GM10847 (cell line): ENCODE results near the gene AMFR.

Experiments
- POLR2A ChIP-seq: IDR thresholded peaks from 2 replicates; pipeline ENCODE4 v1.6.1; 2011; ENCODE audit not compliant: insufficient read length; ENCODE audit errors: extremely low read depth

The AMFR gene

DNA sequence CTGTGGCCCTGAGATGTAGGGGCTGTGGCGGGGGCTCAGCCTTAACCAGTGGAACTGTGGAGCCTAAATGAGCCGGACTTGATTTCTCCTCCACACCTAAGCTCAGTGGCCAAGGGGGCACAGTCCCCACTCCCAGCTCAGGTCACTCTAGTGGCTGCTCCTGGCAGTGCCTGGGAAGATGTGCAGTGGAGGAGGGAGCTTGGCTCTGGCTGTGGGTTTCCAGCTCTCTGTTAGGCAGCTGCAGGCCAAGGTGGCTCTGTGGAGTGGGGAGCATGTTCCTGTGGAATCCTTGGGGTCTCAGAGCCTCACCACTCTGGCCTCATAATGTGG, 76.3 kb downstream of the AMFR start:
- TF ChIP-seq POLR2A: no peak

DNA sequence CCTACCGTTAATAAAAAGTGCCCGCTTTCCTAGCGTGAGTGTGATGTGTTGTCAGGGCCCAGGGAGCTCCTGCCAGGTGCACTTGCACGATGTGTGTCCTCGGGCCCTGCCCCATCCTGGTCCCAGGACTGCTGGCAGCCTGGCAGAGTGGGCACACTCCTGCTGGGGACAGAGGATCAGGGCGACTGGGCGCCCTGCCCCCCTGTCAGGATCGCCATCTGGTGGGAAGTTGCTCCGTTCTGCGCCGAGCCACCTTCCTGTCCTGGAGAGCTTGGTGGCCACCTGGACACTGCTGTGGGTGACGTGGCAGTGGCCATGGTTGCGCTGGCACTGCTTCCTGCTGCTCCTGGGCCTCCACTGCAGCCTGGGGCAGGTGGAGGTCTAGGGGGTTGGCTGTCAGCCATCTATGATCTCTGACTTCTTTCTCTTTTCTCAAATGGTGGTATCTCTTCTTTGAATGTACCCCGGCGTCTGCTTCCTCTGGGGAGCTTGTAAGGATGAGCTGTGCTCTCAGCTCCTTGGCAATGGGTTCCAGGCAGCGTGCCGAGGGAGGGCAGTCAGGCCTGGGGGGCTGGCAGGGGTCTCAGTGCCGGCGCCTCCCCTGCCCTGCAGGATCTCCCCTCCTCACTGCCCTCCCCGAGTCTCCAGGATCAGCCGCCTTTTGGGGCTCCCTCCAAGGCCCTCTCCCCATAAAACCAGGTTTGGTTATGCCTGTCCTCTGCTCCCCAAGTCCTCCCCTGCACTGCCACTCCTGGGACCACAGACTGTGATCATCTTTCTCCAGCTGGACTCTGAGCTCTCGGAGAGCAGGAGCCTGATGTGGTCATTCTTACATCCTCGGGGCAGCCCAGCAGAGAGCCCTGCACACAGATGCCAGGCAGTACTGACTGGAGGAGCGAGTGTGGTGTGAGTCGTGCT, 76.9 kb downstream of the AMFR start:
- TF ChIP-seq POLR2A: no peak

DNA sequence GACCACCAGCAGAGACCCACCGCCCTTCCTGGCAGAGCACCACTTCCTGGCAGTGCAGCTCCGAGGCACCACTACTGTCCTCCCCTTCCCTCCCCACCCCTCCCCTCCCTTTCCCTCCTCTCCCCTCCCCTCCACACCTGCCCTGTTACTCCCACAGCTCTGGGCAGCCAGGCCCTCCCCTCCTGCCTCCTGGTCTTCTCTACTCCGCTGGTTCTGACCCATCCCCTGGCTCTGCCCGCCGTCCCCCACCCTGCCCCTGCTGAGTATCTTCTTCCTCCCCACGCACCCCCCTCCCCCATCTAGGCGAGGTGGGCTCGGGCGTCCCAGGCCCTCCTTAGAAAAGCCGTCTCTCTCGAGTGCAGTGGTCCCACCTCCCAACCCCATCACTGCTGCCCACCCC, 77.7 kb downstream of the AMFR start:
- no peak for TF ChIP-seq POLR2A

DNA sequence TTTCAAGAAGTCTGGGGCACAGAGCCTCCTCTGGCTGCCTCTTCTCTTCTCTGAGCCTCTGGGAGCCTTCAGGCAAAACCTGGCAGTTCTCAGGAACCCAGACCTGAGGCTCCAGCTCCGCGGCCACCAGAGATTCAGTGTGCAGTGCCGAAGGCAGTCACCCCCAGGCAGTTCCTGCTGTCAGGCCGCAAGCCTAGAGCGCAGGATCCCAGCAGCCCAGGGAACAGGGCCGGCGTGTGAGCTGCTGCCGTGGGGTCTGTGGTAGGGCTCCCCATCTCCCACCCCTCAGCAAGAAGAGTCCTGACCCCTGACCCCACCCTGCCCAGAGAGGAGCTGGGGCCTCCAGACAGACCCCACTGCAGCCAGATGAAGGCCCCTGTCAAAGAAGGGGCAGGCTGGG, 78.2 kb downstream of the AMFR start:
- no peak for TF ChIP-seq POLR2A

DNA sequence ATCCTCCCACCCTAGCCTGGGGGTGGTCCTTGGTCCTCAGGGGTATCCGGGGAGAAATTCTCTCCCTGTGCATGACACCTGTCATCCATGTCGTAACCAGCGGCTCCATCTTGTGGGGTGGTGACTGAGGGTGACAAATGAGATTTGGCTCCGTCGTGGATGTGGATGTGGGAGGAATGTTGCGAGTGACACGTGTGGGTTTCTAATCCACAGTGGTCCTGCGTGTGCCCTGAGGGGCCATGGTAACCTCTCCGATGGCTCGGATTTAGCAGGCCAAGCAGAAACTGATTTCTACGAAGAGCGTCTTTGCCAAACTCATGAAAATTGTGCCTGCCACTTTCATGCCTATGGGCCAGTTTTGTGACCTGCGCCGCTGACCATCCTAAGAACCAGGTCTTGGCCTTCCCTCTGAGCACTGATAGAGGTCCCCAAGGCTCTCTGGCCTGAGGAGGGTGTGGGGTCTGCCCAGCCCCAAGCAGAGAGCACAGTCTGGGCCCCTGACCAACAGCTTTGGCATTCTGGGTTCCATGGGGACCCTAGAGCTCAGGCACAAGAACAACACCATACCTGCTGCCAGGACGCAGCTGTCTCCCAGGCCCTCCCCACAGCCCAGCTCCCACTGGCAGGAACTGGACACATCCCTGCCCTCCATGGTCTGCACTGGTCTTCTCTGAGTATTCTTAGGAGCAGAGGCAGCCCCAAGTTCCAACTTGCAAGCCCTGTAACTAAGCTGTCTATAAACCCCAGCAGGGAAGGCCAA, 79.0 kb downstream of the AMFR start:
- TF ChIP-seq POLR2A: no peak

DNA sequence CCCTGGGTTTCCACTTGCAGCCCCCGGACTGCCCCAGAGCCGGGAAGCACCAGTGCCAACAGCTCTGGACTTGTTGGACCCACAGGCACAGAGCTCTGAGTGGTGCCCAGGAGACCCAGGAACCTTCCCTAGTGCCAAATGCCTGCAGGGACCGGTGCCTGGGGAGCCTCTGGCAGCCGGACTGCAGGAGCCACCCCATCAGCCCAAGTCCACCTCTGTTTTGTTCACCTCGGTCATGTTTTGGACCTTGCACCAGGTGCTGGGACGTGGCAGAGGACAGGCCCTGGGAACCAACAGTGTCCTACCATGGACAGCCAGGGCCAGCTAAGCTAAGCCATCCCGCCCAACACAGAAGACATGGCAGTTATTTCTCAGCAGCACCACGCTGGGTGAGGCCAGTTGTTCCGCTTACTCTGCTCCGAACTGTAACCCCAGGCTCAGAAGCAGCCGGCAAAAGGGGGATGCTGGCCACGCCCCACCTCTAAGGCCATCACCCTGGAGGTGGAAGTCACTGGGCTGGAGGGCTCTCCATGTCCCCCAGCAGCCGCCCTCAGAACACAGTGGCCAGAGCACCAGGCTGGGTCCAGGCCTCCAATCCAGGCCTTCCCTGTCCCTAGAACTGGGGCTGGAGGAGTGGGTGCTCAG, 79.8 kb downstream of the AMFR start:
- no peak for TF ChIP-seq POLR2A

DNA sequence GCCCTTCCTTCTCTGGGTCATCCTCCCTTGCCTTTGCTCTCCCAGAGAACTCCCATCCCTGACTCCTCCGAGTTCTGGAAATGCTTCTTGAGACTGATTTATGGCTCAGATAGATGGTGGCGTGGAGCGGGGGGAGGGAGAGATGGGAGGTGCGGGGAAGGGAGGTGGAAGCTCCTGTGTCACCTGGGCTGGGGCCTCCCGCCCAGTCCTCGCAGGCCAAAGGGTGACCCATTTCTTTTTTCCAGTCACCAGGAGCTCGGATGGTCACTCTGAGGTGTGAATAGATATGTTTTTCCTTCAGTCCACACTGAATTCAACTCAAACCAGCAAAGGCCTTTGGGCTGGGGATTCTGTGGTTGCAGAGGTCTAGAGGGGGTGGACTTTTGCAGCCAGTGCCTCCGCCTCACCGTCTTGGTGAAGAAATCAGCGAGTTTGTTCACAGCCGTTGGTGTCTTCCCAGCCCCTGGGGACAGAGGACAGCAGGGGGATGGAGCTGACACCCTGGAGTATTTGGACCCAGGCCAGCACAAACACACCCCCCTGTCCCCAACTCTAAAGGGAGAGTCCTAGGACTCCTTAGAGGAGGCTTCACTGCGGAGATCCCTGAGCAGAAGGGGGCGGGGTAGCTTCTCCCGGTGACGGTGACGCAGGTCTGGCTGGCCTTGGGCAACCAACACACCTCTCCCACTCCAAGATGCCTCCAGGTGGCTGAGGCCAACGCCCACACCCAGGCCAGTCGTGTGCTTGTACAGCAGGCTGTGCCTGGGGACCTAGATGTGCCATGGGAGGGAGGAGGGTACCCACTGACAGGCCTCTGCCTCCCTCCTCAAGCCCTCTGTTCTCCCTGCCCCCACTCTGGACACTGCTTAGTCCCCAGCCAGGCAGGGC, 80.6 kb downstream of the AMFR start:
- TF ChIP-seq POLR2A: no peak

DNA sequence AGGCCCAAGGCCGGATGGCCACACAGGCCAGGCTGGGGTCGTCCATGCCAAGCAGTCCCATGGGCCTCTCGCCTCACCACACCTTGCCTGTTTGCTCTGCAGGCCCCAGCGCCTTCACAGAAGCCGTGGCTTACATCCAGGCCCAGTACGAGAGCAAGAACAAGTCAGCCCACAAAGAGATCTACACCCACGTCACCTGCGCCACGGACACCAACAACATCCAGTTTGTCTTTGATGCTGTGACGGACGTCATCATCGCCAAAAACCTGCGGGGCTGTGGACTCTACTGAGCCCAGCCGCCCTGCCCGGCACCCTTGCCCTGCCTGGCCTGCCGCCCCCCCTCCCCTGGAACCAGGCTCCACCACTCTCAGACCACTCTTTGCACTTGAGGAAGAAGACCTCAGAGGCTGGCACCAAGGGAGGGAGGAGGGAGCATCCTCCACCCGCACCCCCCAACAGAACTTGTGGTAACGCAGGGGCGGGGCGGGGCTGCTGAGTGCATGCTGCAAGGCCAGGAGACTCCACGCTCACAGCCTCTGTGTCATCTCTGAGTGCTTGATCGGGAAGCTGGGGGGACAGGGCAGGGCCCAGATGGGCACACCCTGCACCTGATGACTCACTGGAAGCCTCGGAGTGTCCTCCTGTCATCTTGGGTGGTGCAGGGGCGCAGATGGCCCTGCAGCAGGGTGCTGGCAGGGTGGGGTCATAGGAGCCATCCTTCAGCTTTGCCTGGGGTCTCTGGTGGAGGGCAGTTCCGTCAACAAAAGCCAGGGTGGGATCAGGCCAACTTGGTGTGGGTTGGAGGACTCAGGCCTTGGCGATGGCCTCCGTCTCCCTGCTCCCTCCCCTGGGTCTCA, 81.5 kb downstream of the AMFR start:
- TF ChIP-seq POLR2A: no peak

DNA sequence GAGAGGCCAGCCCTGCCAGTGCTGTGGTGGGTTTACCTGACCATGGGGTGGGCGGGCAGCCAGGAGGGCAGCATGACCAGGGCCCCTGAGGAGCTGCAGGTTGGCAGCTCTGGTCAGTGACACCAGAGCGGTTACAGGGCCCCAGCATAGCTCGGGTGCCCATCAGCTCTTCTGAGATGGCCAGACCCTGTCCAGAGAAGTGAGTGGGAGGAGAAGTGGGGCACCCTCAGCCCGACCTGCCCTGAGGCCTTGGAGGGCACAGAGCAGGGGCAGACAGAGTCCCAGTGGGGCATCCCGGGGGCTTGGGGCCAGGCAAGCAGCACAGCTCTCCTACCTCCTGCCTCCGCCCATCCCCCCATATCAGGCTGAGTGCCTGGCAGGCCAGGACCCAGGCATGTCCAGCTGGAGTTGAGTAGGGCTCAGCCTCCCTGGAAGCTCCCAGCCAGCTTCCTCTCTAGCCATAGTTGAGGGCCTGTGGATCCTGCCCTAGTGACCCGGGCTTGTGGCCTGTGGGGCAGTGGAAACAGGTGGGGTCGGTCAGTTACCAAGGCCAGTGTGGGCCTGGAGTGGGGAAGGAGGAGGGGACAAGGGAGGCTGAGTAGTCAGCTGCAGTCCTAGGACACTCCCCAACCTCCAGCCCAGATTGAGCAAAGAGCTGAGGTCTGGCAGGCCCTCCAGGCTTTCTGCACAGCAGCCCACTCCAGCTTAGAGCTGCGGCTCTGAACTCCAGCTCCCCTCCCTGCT, 83.5 kb downstream of the AMFR start:
- TF ChIP-seq POLR2A: no peak

DNA sequence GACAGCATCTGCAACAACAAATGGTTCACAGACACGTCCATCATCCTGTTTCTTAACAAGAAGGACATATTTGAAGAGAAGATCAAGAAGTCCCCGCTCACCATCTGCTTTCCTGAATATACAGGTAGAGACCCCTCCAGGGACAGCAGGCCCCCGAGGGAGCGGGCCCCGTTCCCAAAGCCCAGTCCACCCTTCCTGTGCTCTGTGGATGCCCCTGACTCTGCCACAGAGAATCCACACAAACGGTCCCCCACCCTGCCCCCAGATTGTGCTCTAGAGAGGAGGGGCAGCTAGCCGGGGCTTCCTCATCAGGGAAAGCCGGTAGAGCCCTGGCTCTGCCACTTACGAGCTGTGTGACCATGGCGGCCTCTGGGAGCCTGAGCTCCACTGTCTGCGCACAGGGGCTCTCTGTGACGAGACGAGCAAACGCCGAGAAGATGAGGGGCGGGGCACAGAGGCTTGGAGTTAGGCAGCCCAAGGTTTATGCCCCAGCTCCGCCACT, 84.4 kb downstream of the AMFR start:
- TF ChIP-seq POLR2A: no peak

DNA sequence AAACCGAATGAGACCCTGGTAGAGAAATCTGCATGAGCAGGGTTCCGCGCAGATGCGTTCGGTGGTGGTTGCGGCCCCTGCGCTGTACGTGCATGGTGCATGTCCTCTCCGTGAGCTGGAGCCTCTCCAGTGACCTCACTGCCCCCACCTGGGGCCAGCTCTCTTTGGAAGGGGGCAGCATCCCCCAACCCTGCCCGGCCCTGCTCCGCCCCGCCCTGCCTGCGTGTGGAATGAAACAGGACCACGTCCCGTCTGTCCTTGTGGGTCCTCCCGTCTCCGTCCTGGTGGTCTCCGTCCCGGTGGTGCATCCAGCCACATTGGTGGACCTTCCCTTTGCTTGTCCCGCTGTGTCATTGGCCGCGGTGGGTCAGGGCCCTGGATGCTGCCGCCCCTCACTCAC, 84.9 kb downstream of the AMFR start:
- TF ChIP-seq POLR2A: no peak

DNA sequence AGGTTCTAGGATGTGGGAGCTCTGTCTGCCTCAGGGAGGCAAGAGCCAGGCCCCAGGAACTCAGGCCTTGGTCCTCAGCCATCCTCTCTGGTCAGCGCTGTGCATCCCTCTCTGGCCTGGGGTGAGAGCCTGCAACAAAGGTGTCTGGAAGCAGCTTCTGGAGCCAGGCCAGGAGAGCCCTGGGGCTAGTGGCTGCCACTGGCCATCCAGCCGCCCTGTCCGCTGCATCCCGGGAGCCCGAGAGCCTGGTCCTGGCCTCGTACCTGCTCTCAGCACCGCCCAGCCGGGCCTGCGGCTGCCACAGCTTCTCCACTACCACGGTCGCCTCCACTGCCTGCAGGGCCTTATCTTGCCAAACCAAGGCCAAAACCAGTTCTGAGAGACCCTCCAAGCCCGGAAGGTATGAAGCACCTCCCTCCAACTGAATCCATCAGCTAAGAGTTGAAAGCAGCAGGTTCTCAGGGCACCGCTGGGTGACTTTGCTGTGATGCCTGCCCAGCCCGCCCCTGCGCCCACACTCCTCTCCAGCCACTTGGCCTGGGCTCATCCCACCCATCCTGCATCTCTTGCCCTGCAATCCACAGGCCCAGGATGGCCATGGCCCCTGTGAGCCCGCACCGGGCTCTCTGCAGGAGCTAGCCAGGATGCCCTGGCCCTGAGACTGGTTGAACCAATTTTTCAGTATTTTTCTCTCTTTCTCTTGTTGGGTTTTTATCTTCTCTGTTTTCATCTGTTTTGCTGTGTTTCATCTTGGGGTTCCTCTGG, 85.7 kb downstream of the AMFR start:
- no peak for TF ChIP-seq POLR2A
